GM12878 (cell line): ENCODE results near the gene NAALADL2. TPM values are rescaled to one million over a fixed set of nuclear protein-coding genes. Genes with fewer than 3 reads are reported as not detected.

Experiments
- ATAC-seq: fragments of 200-7000 bp; cut with Tn5 transposase; 3 replicates; pipeline ENCODE4 v1.9.1; 2020; ENCODE audit warnings: mild to moderate bottlenecking, moderate library complexity
- BruUV-seq: library from RNA; stranded (reverse); fragments of 400-500 nt; replicated peaks from 2 replicates; lab custom pipeline; 2021; lab: Mats Ljungman, UMichigan
- CTCF ChIA-PET: fragments of 300-600 bp; sonication (Branson Sonifier 250); formaldehyde crosslinking; extraction: SDS; loops from one replicate; lab custom pipeline; 2021; ENCODE audit warnings: inconsistent platforms; lab: Yijun Ruan, JAX
- POLR2A ChIA-PET: fragments of 350-600 bp; formaldehyde crosslinking; extraction: SDS; loops from one replicate; lab custom pipeline; 2021; ENCODE audit warnings: inconsistent platforms; lab: Charles Lee
- RAD21 ChIA-PET: fragments of 300-600 bp; sonication (Branson Sonifier 250); formaldehyde crosslinking; loops from one replicate; lab custom pipeline; 2023; ENCODE audit warnings: antibody characterized with exemption; ENCODE audit not compliant: unreplicated experiment; lab: Charles Lee
- SMC1A ChIA-PET: fragments of 300-600 bp; sonication (Branson Sonifier 250); formaldehyde crosslinking; loops from one replicate; lab custom pipeline; 2023; ENCODE audit not compliant: unreplicated experiment, uncharacterized antibody; lab: Charles Lee
- DNase-seq: peaks from one replicate; pipeline ENCODE4 v3.0.0-alpha.2; 2011; ENCODE audit warnings: low read depth, low spot score
- FAIRE-seq: peaks from 3 replicates; lab custom pipeline; 2011; peaks lifted over from hg19 to GRCh38; lab: Jason Lieb, UNC
- H2AFZ ChIP-seq: 2 replicates; pipeline ENCODE4 v1.6.0; 2011; ENCODE audit warnings: low read depth, low read length, control low read depth; ENCODE audit not compliant: control insufficient read depth
- H3K27ac ChIP-seq: 2 replicates; pipeline ENCODE4 v1.5.1; 2011; ENCODE audit warnings: control low read depth; ENCODE audit not compliant: control insufficient read depth, insufficient read depth
- H3K27me3 ChIP-seq, 2 experiments: replicated peaks in 1 of 2; 2 replicates each; pipeline versions ENCODE4 v1.6.0 to v1.6.1; 2011; ENCODE audit warnings: low read length in 1 of 2; ENCODE audit not compliant: control insufficient read depth in 2 of 2, insufficient read depth in 2 of 2
- H3K36me3 ChIP-seq, 2 experiments: 2 replicates each; pipeline ENCODE4 v1.5.1; 2011; ENCODE audit warnings: low read length in 1 of 2; ENCODE audit not compliant: control insufficient read depth in 2 of 2, insufficient read depth in 2 of 2
- H3K4me1 ChIP-seq: 2 replicates; pipeline ENCODE4 v1.6.1; 2011; ENCODE audit warnings: mild to moderate bottlenecking, low read length, moderate library complexity, mixed read lengths; ENCODE audit not compliant: control insufficient read depth, insufficient read depth
- H3K4me2 ChIP-seq: 2 replicates; pipeline ENCODE4 v1.6.0; 2011; ENCODE audit warnings: control low read depth; ENCODE audit not compliant: control insufficient read depth, insufficient read depth
- H3K4me3 ChIP-seq: fragments of 200-600 bp; sonication (generic); 2 replicates; pipeline ENCODE4 v1.5.1; 2016
- H3K79me2 ChIP-seq: 2 replicates; pipeline ENCODE4 v1.6.0; 2011; ENCODE audit warnings: low read length; ENCODE audit not compliant: control insufficient read depth, insufficient read depth
- H3K9ac ChIP-seq: 2 replicates; pipeline ENCODE4 v1.8.0; 2011; ENCODE audit warnings: low read length, control low read depth, mixed read lengths; ENCODE audit not compliant: control insufficient read depth, insufficient read depth
- H3K9me3 ChIP-seq: replicated peaks from 3 replicates; pipeline ENCODE4 v1.5.1; 2011; ENCODE audit warnings: mild to moderate bottlenecking, low read length; ENCODE audit not compliant: control insufficient read depth, insufficient read depth
- H4K20me1 ChIP-seq: 2 replicates; pipeline ENCODE4 v1.6.0; 2011; ENCODE audit not compliant: control insufficient read depth, insufficient read depth
- ASH2L ChIP-seq: fragments of 300-600, 200-600 bp; sonication (generic); IDR thresholded peaks from 2 replicates; pipeline ENCODE4 v1.6.1; 2017; ENCODE audit warnings: low read depth, mild to moderate bottlenecking, borderline replicate concordance
- CBX5 ChIP-seq: sonication (generic); IDR thresholded peaks from 2 replicates; pipeline ENCODE4 v1.6.1; 2016; ENCODE audit warnings: low read depth, moderate library complexity, mild to moderate bottlenecking, inconsistent platforms
- CREM ChIP-seq: IDR thresholded peaks from 2 replicates; pipeline ENCODE4 v1.6.1; 2014; ENCODE audit warnings: antibody characterized with exemption, low read depth
- EP300 ChIP-seq, 2 experiments: fragments of 150-350 bp in 1 of 2; IDR thresholded peaks; 2 replicates each; pipeline ENCODE4 v1.6.1; 2011 to 2012; ENCODE audit warnings: low read depth in 2 of 2, low read length in 2 of 2, borderline replicate concordance in 1 of 2, improper control_type of control experiment in 1 of 2, inconsistent platforms in 1 of 2; ENCODE audit not compliant: control insufficient read depth in 1 of 2
- FOXM1 ChIP-seq: IDR thresholded peaks from 2 replicates; pipeline ENCODE4 v1.6.1; 2012; ENCODE audit warnings: low read depth, mild to moderate bottlenecking, inconsistent platforms, low read length, moderate library complexity
- GATAD2B ChIP-seq: fragments of 450-650 bp; conservative IDR thresholded peaks from 2 replicates; pipeline ENCODE4 v1.6.1; 2017; ENCODE audit warnings: low read depth, mild to moderate bottlenecking, moderate library complexity
- KLF5 ChIP-seq: fragments of 450-650 bp; IDR thresholded peaks from 2 replicates; pipeline ENCODE4 v1.6.1; 2014; ENCODE audit warnings: mild to moderate bottlenecking; ENCODE audit not compliant: partially characterized antibody
- MEF2B ChIP-seq: fragments of 450-650 bp; IDR thresholded peaks from 2 replicates; pipeline ENCODE4 v1.6.1; 2018; ENCODE audit warnings: mild to moderate bottlenecking, moderate library complexity; ENCODE audit not compliant: partially characterized antibody, poor library complexity, severe bottlenecking
- POLR2AphosphoS2 ChIP-seq: IDR thresholded peaks from 2 replicates; pipeline ENCODE4 v1.6.1; 2011; ENCODE audit warnings: low read depth, mild to moderate bottlenecking, low read length, improper control_type of control experiment, moderate library complexity
- SMARCA5 ChIP-seq: fragments of 450-650 bp; IDR thresholded peaks from 2 replicates; pipeline ENCODE4 v1.6.1; 2017; ENCODE audit warnings: mild to moderate bottlenecking
- SRF ChIP-seq, 2 experiments: IDR thresholded peaks; 2 replicates each; pipeline ENCODE4 v1.6.1; 2011; ENCODE audit warnings: low read depth in 2 of 2, low read length in 2 of 2, mild to moderate bottlenecking in 1 of 2, moderate library complexity in 1 of 2
- STAT3 ChIP-seq: IDR thresholded peaks from 2 replicates; pipeline ENCODE4 v1.6.1; 2011; ENCODE audit warnings: low read depth, low read length, improper control_type of control experiment
- TARDBP ChIP-seq: IDR thresholded peaks from 2 replicates; pipeline ENCODE4 v1.6.1; 2016; ENCODE audit warnings: borderline replicate concordance
- WGBS: methylation state at CpG from one replicate; pipeline ENCODE4 v1.1.6; 2016; ENCODE audit warnings: low lambda C conversion rate; ENCODE audit not compliant: insufficient replicate concordance, insufficient coverage; ENCODE audit errors: missing lambda C conversion rate; 5-methylcytosine and 5-hydroxymethylcytosine counted together
- in situ Hi-C: fragments of 300-500 bp; cut with MboI; formaldehyde crosslinking; loops from 9 replicates; pipeline ENCODE4 v1.14.3; 2018; ENCODE audit warnings: mixed read lengths
- intact Hi-C: fragments of 100-400 bp; cut with micrococcal nuclease; formaldehyde crosslinking; loops from one replicate; pipeline ENCODE4 v1.14.2; 2022; ENCODE audit not compliant: unreplicated experiment
- polyA plus RNA-seq, 11 experiments: library from polyadenylated mRNA; depleted of rRNA in 4 of 11; unstranded in 6 of 11; stranded (reverse) in 5 of 11; fragments of >200 nt; fragmentation: Nextera tagmentation in 4 of 11; fragmentation: Illumina TruSeq in 1 of 11; extraction: Ambion mirVana in 4 of 11; extraction: Trizol in 1 of 11; gene quantifications; 1 replicate in 1 of 11; 2 replicates in 10 of 11; pipeline versions ENCODE4 v1.2.1 to v1.2.3, GENCODE V29; 2011 to 2016; ENCODE audit warnings: inconsistent platforms in 2 of 11, missing spikeins in 2 of 11, low read depth in 1 of 11
- total RNA-seq, 4 experiments: library from RNA; depleted of rRNA in 3 of 4; stranded (reverse); fragments of >200 nt in 3 of 4; fragmentation: Illumina TruSeq in 1 of 4; extraction: Trizol in 1 of 4; gene quantifications; 2 replicates each; pipeline versions ENCODE4 v1.2.1 to v1.2.3, GENCODE V29; 2013 to 2021
- TF ChIP-seq, protein P1 (sequence below): fragments of 450-650 bp; IDR thresholded peaks from 2 replicates; pipeline ENCODE4 v1.6.1; 2017; ENCODE audit warnings: low read depth, mild to moderate bottlenecking, moderate library complexity
- TF ChIP-seq, protein P2 (sequence below): fragments of 450-650 bp; IDR thresholded peaks from 2 replicates; pipeline ENCODE4 v1.6.1; 2017; ENCODE audit warnings: mild to moderate bottlenecking
- TF ChIP-seq, protein P3 (sequence below): fragments of 450-650 bp; IDR thresholded peaks from 2 replicates; pipeline ENCODE4 v1.6.1; 2016; ENCODE audit warnings: mild to moderate bottlenecking, moderate library complexity, borderline replicate concordance

The NAALADL2 gene
- total and polyA plus RNA-seq, 10 of the 15 experiments (the other 5 are each of a cell fraction or from before 2014, with no cell fraction given), result 0.06 to 10.8 (median 0.46) TPM

DNA sequence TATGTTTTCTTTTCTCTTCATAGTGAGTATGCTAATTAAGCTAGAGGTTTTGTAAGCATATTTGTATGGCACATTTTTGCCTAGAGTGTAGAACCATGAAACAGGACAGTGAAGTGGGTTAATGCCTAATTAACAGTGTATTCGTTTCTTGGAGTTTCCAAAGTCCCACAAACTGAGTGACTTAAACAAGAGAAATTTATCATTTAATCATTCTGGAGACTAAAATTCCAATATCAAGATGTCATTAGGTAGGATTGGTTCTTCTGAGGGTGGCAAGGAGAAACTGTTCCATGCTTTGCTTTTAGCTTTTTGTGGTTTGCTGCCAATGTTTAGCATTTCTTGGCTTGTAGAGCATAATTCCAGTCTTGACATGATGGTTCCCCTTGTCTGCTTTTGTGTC, 734.2 kb downstream of the NAALADL2 start (continued):
- TF ChIP-seq, protein P1, sequence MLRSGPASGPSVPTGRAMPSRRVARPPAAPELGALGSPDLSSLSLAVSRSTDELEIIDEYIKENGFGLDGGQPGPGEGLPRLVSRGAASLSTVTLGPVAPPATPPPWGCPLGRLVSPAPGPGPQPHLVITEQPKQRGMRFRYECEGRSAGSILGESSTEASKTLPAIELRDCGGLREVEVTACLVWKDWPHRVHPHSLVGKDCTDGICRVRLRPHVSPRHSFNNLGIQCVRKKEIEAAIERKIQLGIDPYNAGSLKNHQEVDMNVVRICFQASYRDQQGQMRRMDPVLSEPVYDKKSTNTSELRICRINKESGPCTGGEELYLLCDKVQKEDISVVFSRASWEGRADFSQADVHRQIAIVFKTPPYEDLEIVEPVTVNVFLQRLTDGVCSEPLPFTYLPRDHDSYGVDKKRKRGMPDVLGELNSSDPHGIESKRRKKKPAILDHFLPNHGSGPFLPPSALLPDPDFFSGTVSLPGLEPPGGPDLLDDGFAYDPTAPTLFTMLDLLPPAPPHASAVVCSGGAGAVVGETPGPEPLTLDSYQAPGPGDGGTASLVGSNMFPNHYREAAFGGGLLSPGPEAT, result no peak
- TF ChIP-seq, protein P2, sequence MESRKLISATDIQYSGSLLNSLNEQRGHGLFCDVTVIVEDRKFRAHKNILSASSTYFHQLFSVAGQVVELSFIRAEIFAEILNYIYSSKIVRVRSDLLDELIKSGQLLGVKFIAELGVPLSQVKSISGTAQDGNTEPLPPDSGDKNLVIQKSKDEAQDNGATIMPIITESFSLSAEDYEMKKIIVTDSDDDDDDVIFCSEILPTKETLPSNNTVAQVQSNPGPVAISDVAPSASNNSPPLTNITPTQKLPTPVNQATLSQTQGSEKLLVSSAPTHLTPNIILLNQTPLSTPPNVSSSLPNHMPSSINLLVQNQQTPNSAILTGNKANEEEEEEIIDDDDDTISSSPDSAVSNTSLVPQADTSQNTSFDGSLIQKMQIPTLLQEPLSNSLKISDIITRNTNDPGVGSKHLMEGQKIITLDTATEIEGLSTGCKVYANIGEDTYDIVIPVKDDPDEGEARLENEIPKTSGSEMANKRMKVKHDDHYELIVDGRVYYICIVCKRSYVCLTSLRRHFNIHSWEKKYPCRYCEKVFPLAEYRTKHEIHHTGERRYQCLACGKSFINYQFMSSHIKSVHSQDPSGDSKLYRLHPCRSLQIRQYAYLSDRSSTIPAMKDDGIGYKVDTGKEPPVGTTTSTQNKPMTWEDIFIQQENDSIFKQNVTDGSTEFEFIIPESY, result no peak
- TF ChIP-seq MEF2B, result no peak
- TF ChIP-seq, all 136 proteins: peak for 0

DNA sequence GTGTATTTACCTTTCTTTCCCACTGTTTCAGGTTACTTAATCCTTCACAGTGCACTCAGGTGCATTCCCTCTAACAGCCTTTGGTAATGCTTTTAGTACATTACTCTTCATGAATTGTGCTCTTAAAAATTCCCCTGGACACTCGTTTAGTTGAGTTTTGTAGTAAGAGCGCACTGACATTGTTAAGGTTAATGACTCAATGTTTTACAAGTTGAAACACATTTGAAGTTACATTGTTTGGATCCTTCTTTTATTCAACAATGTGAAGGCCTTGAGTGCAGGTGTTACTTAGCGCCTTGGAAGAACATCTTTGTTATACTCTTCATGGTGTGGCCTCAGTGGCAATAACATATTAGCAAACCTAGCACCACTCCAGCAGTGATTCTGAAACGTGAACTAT, 739.6 kb downstream of the NAALADL2 start:
- ChIA-PET CTCF (interaction anchor here (0.6 kb wide), 1 partner anchor 62 kb away, joined by 3 read pairs; no protein-coding TSS in a partner anchor), POLR2A (no interaction called here), RAD21 (no interaction called here), SMC1A (no interaction called here)
- Histone ChIP-seq H3K9ac (no peak overlapping the region), H3K36me3 (no peaks in the 10 kb centered on the region), H3K27me3 (no peaks in the 10 kb centered on the region), H4K20me1 (no peaks in the 10 kb centered on the region), H3K79me2 (no peaks in the 10 kb centered on the region), H3K9me3 (no peaks in the 10 kb centered on the region), H3K4me2 (no peak overlapping the region), H3K4me3 (no peak overlapping the region), H2AFZ (no peak overlapping the region), H3K4me1 (no peaks in the 10 kb centered on the region), H3K27ac (no peak overlapping the region)
- TF ChIP-seq SMARCA5 (no peak), GATAD2B (no peak), STAT3 (no peak), KLF5 (no peak), EP300 (IDR thresholded peaks at IDR 0.05; ENCODE audit: borderline replicate concordance in 1 of 2, control insufficient read depth in 1 of 2, low read depth in 2 of 2, low read length in 2 of 2) (no peak), TARDBP (no peak), ASH2L (no peak), FOXM1 (no peak), CREM (no peak), POLR2AphosphoS2 (no peak), CBX5 (no peak), SRF (IDR thresholded peaks at IDR 0.05; ENCODE audit: low read depth in 2 of 2, low read length in 2 of 2) (no peak)
- TF ChIP-seq, protein P3, sequence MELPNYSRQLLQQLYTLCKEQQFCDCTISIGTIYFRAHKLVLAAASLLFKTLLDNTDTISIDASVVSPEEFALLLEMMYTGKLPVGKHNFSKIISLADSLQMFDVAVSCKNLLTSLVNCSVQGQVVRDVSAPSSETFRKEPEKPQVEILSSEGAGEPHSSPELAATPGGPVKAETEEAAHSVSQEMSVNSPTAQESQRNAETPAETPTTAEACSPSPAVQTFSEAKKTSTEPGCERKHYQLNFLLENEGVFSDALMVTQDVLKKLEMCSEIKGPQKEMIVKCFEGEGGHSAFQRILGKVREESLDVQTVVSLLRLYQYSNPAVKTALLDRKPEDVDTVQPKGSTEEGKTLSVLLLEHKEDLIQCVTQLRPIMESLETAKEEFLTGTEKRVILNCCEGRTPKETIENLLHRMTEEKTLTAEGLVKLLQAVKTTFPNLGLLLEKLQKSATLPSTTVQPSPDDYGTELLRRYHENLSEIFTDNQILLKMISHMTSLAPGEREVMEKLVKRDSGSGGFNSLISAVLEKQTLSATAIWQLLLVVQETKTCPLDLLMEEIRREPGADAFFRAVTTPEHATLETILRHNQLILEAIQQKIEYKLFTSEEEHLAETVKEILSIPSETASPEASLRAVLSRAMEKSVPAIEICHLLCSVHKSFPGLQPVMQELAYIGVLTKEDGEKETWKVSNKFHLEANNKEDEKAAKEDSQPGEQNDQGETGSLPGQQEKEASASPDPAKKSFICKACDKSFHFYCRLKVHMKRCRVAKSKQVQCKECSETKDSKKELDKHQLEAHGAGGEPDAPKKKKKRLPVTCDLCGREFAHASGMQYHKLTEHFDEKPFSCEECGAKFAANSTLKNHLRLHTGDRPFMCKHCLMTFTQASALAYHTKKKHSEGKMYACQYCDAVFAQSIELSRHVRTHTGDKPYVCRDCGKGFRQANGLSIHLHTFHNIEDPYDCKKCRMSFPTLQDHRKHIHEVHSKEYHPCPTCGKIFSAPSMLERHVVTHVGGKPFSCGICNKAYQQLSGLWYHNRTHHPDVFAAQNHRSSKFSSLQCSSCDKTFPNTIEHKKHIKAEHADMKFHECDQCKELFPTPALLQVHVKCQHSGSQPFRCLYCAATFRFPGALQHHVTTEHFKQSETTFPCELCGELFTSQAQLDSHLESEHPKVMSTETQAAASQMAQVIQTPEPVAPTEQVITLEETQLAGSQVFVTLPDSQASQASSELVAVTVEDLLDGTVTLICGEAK, result no peak
- intact Hi-C loops, result no loop called here
- in situ Hi-C loops, result no loop called here
- WGBS, result 24% methylated on average over 4 of the region's 4 CpGs
- ATAC-seq (no peak), FAIRE-seq (no peak), DNase-seq (no peak)
- BruUV-seq, result no TSS peak
